ENCODE data around the gene HAPSTR1. TPM values are rescaled to one million over a fixed set of nuclear protein-coding genes. Genes with fewer than 3 reads are reported as not detected.

Gene HAPSTR1
- total RNA-seq, 1 donor from 2014 or later: 70.5 TPM

GRCh38 chr16:9122342-9122741, 30.9 kb downstream of the HAPSTR1 start:
- DNase-seq (ENCODE audit: low read depth, low spot score): no peak

DNA sequence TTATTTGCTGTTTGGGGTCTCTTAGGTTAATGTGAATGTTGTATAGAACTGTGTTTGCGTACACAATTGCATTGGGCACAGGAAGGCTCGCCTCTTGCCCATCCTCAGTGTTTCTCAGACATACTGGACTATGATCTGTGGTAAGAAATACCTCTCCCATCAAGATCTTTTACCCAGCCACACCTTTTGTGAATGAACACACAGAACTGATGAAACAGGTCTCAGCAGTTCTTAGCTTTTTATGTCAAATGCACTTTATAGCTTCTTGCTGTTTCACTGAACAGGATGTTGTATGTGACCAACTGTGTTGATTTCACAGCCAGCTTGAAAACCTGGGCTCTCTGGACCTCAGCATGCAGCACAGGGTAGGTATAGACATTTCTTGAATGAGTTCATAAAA, 31.5 kb downstream of the HAPSTR1 start:
- no peak for DNase-seq (ENCODE audit: low read depth, low spot score)

GRCh38 chr16:9123401-9123800, 32.0 kb downstream of the HAPSTR1 start:
- DNase-seq (ENCODE audit: low read depth, low spot score): no peak

GRCh38 chr16:9123871-9124270, 32.4 kb downstream of the HAPSTR1 start:
- DNase-seq (ENCODE audit: low read depth, low spot score): no peak

GRCh38 chr16:9124444-9124843, 33.0 kb downstream of the HAPSTR1 start:
- DNase-seq (ENCODE audit: low read depth, low spot score): no peak

GRCh38 chr16:9124908-9125584, 33.6 kb downstream of the HAPSTR1 start:
- no peak for DNase-seq (ENCODE audit: low read depth, low spot score)

DNA sequence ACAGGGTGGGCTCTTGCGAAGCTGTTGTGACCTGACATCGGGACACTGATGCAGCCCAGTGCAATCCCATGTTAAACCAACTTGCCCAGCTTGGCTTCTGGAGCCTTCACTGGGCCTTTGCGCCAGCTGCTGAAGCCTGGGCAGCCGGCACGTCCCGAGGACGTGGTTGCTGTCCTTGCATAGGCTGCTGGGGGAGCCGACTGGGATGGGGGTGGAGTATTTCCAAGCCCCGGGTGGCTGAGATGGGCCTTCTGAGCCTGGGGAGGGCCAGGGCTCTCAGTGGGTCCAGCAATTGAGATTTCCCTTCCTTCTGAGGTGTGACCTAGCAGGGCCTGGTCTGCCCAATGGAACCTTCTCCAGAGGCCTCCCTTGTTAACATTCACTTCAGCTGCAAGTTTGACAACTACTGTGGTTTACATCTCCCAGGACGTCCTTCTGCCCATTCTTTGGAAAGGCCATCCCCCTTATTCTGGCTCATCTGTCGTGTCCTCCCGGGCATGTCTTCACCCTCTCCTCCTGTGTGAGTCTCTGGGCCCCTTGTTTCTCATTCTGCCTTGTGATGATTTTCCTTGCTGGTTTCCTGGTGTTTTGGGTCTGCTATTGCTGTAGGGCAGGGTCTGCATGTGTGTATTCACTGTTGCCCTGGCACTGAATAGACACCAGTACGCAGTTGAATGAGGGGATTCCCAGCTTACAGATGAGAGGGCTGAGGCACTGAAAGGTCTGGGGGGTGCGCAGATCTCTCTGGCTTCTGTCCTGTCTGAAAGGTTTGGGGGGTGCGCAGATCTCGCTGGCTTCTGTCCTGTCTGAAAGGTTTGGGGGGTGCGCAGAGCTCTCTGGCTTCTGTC, 34.4 kb downstream of the HAPSTR1 start:
- DNase-seq (ENCODE audit: low read depth, low spot score): no peak

- DNase-seq (ENCODE audit: low read depth, low spot score): no peak
These were observed 35.2 kb downstream of the HAPSTR1 start for GRCh38 chr16:9126609-9127008.

- no peak for DNase-seq (ENCODE audit: low read depth, low spot score)
These were observed 37.2 kb downstream of the HAPSTR1 start for GRCh38 chr16:9128346-9129342.

- DNase-seq (ENCODE audit: low read depth, low spot score): no peak
These were observed 42.9 kb downstream of the HAPSTR1 start for GRCh38 chr16:9134306-9134705.

- no peak for DNase-seq (ENCODE audit: low read depth, low spot score)
These were observed 43.3 kb downstream of the HAPSTR1 start for GRCh38 chr16:9134739-9135138.

- DNase-seq (ENCODE audit: low read depth, low spot score): no peak
These were observed 44.4 kb downstream of the HAPSTR1 start for GRCh38 chr16:9135797-9136196.

- no peak for DNase-seq (ENCODE audit: low read depth, low spot score)
These were observed 45.2 kb downstream of the HAPSTR1 start for GRCh38 chr16:9136596-9136995.

DNA sequence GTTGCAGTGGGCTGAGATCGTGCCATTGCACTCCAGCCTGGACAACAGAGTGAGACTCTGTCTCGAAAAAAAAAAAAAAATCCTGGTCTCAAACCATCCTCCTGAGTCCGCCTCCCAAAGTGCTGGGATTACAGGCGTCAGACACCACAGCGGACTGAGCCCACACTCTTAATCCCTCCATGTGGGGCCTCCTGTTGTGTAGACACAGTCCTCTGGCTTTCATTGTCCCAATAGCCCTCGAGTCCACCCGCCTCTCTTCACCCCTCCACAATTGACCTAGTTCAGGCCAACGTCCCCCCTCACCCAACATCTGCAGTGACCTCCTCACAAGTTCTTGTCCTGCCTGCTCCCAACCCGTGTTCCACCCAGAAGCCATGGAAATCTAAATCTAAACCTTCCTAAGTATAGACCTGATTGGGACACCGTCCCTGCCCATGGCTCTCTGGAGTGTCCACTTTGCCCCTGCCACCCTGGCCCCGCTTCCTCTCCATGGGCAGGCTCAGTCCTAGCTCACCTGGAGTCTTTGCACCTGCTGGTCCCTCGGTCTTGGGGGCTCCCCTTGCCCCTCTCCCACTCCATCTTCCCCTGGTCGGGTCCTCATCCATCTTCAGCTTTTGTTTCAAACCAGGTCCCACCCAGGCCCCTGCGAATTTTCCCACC, 46.7 kb downstream of the HAPSTR1 start:
- DNase-seq (ENCODE audit: low read depth, low spot score): no peak

- no peak for DNase-seq (ENCODE audit: low read depth, low spot score)
These were observed 47.5 kb downstream of the HAPSTR1 start for GRCh38 chr16:9138731-9139501.

DNA sequence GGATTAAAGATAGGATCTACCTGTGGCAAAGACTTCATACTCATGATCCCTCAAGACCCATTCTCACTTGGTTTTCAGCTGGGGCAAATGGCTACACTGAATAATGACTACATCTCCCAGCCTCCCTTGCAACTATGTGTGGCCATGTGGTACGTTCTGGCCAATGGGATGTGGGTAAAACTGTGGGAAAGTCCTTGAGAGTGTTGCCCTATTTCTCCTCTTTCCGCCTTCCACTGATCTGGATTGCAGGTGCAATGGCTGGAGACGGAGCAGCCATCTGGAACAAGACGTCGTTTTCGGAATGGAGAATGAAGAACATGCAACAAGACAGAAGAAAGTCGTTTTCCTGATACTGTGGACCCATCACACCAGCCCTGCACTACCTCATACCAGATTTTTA, 48.5 kb downstream of the HAPSTR1 start:
- no peak for DNase-seq (ENCODE audit: low read depth, low spot score)
